Stomach smooth muscle (tissue), 2 donors: ENCODE measurements around the gene ZNF407.

ENCODE experiments used
- H3K27ac ChIP-seq: one replicate; pipeline ENCODE4 v1.7.0; 2013; ENCODE audit warnings: mild to moderate bottlenecking, low read length, inconsistent platforms
- H3K27me3 ChIP-seq, 2 donors: one replicate each; pipeline ENCODE4 v1.7.0; 2013; ENCODE audit warnings: low read length in 2 of 2; ENCODE audit not compliant: insufficient read depth in 2 of 2, control insufficient read depth in 1 of 2
- H3K36me3 ChIP-seq, 2 donors: one replicate each; pipeline ENCODE4 v1.7.0; 2013; ENCODE audit warnings: low read length in 2 of 2; ENCODE audit not compliant: control insufficient read depth in 2 of 2, insufficient read depth in 2 of 2
- H3K4me1 ChIP-seq: one replicate; pipeline ENCODE4 v1.7.0; 2013; ENCODE audit warnings: low read length; ENCODE audit not compliant: control insufficient read depth, insufficient read depth
- H3K4me3 ChIP-seq, 2 donors: one replicate each; pipeline ENCODE4 v1.7.0; 2013; ENCODE audit warnings: low read length in 2 of 2
- H3K9ac ChIP-seq, 2 donors: one replicate each; pipeline ENCODE4 v1.7.0; 2013; ENCODE audit warnings: low read length in 2 of 2, mild to moderate bottlenecking in 1 of 2
- H3K9me3 ChIP-seq, 2 donors: one replicate each; pipeline ENCODE4 v1.7.0; 2013; ENCODE audit warnings: low read length in 2 of 2; ENCODE audit not compliant: control insufficient read depth in 2 of 2
- donor health status: healthy.
- donor health status: Pancreatic carcinoma.

The ZNF407 gene

GRCh38 chr18:74758995-74759394, 161.3 kb downstream of the ZNF407 start:
- H3K9me3 ChIP-seq, result no peaks in the 10 kb centered on the region
- H3K4me3 ChIP-seq, result no peak overlapping the region
- no peak overlapping the region for H3K27ac ChIP-seq
- no peaks in the 10 kb centered on the region for H3K4me1 ChIP-seq
- no peak overlapping the region for H3K9ac ChIP-seq
- H3K27me3 ChIP-seq, result no peaks in the 10 kb centered on the region
- H3K36me3 ChIP-seq, result no peaks in the 10 kb centered on the region

GRCh38 chr18:74760026-74760425, 162.4 kb downstream of the ZNF407 start:
- no peak overlapping the region for H3K27ac ChIP-seq
- H3K4me1 ChIP-seq, result no peaks in the 10 kb centered on the region
- no peak overlapping the region for H3K9ac ChIP-seq
- no peaks in the 10 kb centered on the region for H3K36me3 ChIP-seq
- H3K4me3 ChIP-seq, result no peak overlapping the region
- no peaks in the 10 kb centered on the region for H3K27me3 ChIP-seq
- no peaks in the 10 kb centered on the region for H3K9me3 ChIP-seq

GRCh38 chr18:74760436-74760835, 162.8 kb downstream of the ZNF407 start:
- Histone ChIP-seq H3K9me3 (no peaks in the 10 kb centered on the region), H3K9ac (no peak overlapping the region), H3K4me3 (no peak overlapping the region), H3K27me3 (no peaks in the 10 kb centered on the region), H3K36me3 (no peaks in the 10 kb centered on the region), H3K4me1 (no peaks in the 10 kb centered on the region), H3K27ac (no peak overlapping the region)

- Histone ChIP-seq H3K4me3 (no peak overlapping the region), H3K27ac (no peak overlapping the region), H3K36me3 (no peaks in the 10 kb centered on the region), H3K4me1 (no peaks in the 10 kb centered on the region), H3K9me3 (no peaks in the 10 kb centered on the region), H3K9ac (no peak overlapping the region), H3K27me3 (no peaks in the 10 kb centered on the region)
Observed at GRCh38 chr18:74766251-74766650, 168.6 kb downstream of the ZNF407 start.

- no peak overlapping the region for H3K9ac ChIP-seq
- no peaks in the 10 kb centered on the region for H3K27me3 ChIP-seq
- no peak overlapping the region for H3K4me3 ChIP-seq
- H3K36me3 ChIP-seq, result no peaks in the 10 kb centered on the region
- no peak overlapping the region for H3K27ac ChIP-seq
- H3K9me3 ChIP-seq, result no peaks in the 10 kb centered on the region
- no peaks in the 10 kb centered on the region for H3K4me1 ChIP-seq
Observed at GRCh38 chr18:74768096-74768495, 170.4 kb downstream of the ZNF407 start.

GRCh38 chr18:74773171-74773624, 175.5 kb downstream of the ZNF407 start:
- Histone ChIP-seq H3K27ac (no peak overlapping the region), H3K9ac (no peak overlapping the region), H3K4me3 (no peak overlapping the region), H3K36me3 (no peaks in the 10 kb centered on the region), H3K4me1 (no peaks in the 10 kb centered on the region), H3K9me3 (no peaks in the 10 kb centered on the region), H3K27me3 (no peaks in the 10 kb centered on the region)

- Histone ChIP-seq H3K4me3 (no peak overlapping the region), H3K27ac (no peak overlapping the region), H3K27me3 (no peaks in the 10 kb centered on the region), H3K4me1 (no peaks in the 10 kb centered on the region), H3K9ac (no peak overlapping the region), H3K36me3 (no peaks in the 10 kb centered on the region), H3K9me3 (no peaks in the 10 kb centered on the region)
Observed at GRCh38 chr18:74774486-74774885, 176.8 kb downstream of the ZNF407 start.

- Histone ChIP-seq H3K9me3 (no peaks in the 10 kb centered on the region), H3K36me3 (no peaks in the 10 kb centered on the region), H3K27ac (no peak overlapping the region), H3K9ac (no peak overlapping the region), H3K4me3 (no peak overlapping the region), H3K4me1 (no peaks in the 10 kb centered on the region), H3K27me3 (no peaks in the 10 kb centered on the region)
Observed at GRCh38 chr18:74775239-74775638, 177.6 kb downstream of the ZNF407 start.

- H3K36me3 ChIP-seq, result no peaks in the 10 kb centered on the region
- no peak overlapping the region for H3K9ac ChIP-seq
- no peaks in the 10 kb centered on the region for H3K27me3 ChIP-seq
- no peaks in the 10 kb centered on the region for H3K4me1 ChIP-seq
- H3K27ac ChIP-seq, result no peak overlapping the region
- no peaks in the 10 kb centered on the region for H3K9me3 ChIP-seq
- H3K4me3 ChIP-seq, result no peak overlapping the region
Observed at GRCh38 chr18:74778191-74778847, 180.6 kb downstream of the ZNF407 start.

- no peaks in the 10 kb centered on the region for H3K4me1 ChIP-seq
- H3K9ac ChIP-seq, result no peak overlapping the region
- no peak overlapping the region for H3K4me3 ChIP-seq
- no peaks in the 10 kb centered on the region for H3K9me3 ChIP-seq
- no peak overlapping the region for H3K27ac ChIP-seq
- H3K27me3 ChIP-seq, result no peaks in the 10 kb centered on the region
- peaks cover 0 to 3% of the 10 kb centered on the region in 2 donors for H3K36me3 ChIP-seq
Observed at GRCh38 chr18:74784752-74785151, 187.1 kb downstream of the ZNF407 start.

GRCh38 chr18:74785632-74786031, 188.0 kb downstream of the ZNF407 start:
- H3K4me3 ChIP-seq, result no peak overlapping the region
- H3K36me3 ChIP-seq, result peaks cover 0 to 3% of the 10 kb centered on the region in 2 donors
- no peak overlapping the region for H3K27ac ChIP-seq
- no peaks in the 10 kb centered on the region for H3K4me1 ChIP-seq
- H3K9me3 ChIP-seq, result no peaks in the 10 kb centered on the region
- H3K9ac ChIP-seq, result no peak overlapping the region
- no peaks in the 10 kb centered on the region for H3K27me3 ChIP-seq
